ENCODE measurements around the gene SLC27A5.

The SLC27A5 gene

GRCh38 chr19:58538257-58539168 is 26.7 kb upstream of the SLC27A5 start:
- no peaks in the 10 kb centered on the region for H3K36me3 ChIP-seq (ENCODE audit: control insufficient read depth, insufficient read depth, low read length)
- 0 to 3% methylated on average over 35 to 49 of the region's 55 CpGs for WGBS, 2 experiments (ENCODE audit: insufficient coverage in 2 of 2)
- no peaks in the 10 kb centered on the region for H3K9me3 ChIP-seq (ENCODE audit: control insufficient read depth, low read length)
- peak overlapping the region; percentile 40 for H3K4me3 ChIP-seq (ENCODE audit: extremely low read depth, insufficient read depth, low read length, poor library complexity, severe bottlenecking)
- peak overlapping the region; percentile 84 for H3K27ac ChIP-seq (ENCODE audit: low read depth, low read length, severe bottlenecking)
- no peaks in the 10 kb centered on the region for H3K4me1 ChIP-seq (ENCODE audit: control insufficient read depth, insufficient read depth, low read length, poor library complexity, severe bottlenecking)

- no peak overlapping the region for H3K4me3 ChIP-seq (ENCODE audit: extremely low read depth, insufficient read depth, low read length, poor library complexity, severe bottlenecking)
- H3K27ac ChIP-seq (ENCODE audit: low read depth, low read length, severe bottlenecking), result no peak overlapping the region
- WGBS, 2 experiments (ENCODE audit: insufficient coverage in 2 of 2), result 96 to 98% methylated on average over 4 to 5 of the region's 8 CpGs
- no peaks in the 10 kb centered on the region for H3K4me1 ChIP-seq (ENCODE audit: control insufficient read depth, insufficient read depth, low read length, poor library complexity, severe bottlenecking)
- no peaks in the 10 kb centered on the region for H3K36me3 ChIP-seq (ENCODE audit: control insufficient read depth, insufficient read depth, low read length)
- no peaks in the 10 kb centered on the region for H3K9me3 ChIP-seq (ENCODE audit: control insufficient read depth, low read length)
These were observed 25.3 kb upstream of the SLC27A5 start for GRCh38 chr19:58536852-58537798.

GRCh38 chr19:58535857-58536256 is 24.1 kb upstream of the SLC27A5 start:
- H3K9me3 ChIP-seq (ENCODE audit: control insufficient read depth, low read length), result no peaks in the 10 kb centered on the region
- H3K36me3 ChIP-seq (ENCODE audit: control insufficient read depth, insufficient read depth, low read length), result no peaks in the 10 kb centered on the region
- WGBS, 2 experiments (ENCODE audit: insufficient coverage in 2 of 2), result no CpG with 5 or more reads among the region's 3 CpGs
- H3K27ac ChIP-seq (ENCODE audit: low read depth, low read length, severe bottlenecking), result no peak overlapping the region
- no peak overlapping the region for H3K4me3 ChIP-seq (ENCODE audit: extremely low read depth, insufficient read depth, low read length, poor library complexity, severe bottlenecking)
- H3K4me1 ChIP-seq (ENCODE audit: control insufficient read depth, insufficient read depth, low read length, poor library complexity, severe bottlenecking), result no peaks in the 10 kb centered on the region

GRCh38 chr19:58531034-58531840 is 19.4 kb upstream of the SLC27A5 start:
- Histone ChIP-seq H3K9me3 (ENCODE audit: control insufficient read depth, low read length) (no peaks in the 10 kb centered on the region), H3K36me3 (ENCODE audit: control insufficient read depth, insufficient read depth, low read length) (no peaks in the 10 kb centered on the region), H3K4me3 (ENCODE audit: extremely low read depth, insufficient read depth, low read length, poor library complexity, severe bottlenecking) (no peak overlapping the region), H3K27ac (ENCODE audit: low read depth, low read length, severe bottlenecking) (no peak overlapping the region), H3K4me1 (ENCODE audit: control insufficient read depth, insufficient read depth, low read length, poor library complexity, severe bottlenecking) (no peaks in the 10 kb centered on the region)
- 97 to 98% methylated on average over 3 to 4 of the region's 10 CpGs for WGBS, 2 experiments (ENCODE audit: insufficient coverage in 2 of 2)

GRCh38 chr19:58529405-58529804 is 17.6 kb upstream of the SLC27A5 start:
- Histone ChIP-seq H3K9me3 (ENCODE audit: control insufficient read depth, low read length) (no peaks in the 10 kb centered on the region), H3K4me1 (ENCODE audit: control insufficient read depth, insufficient read depth, low read length, poor library complexity, severe bottlenecking) (no peaks in the 10 kb centered on the region), H3K36me3 (ENCODE audit: control insufficient read depth, insufficient read depth, low read length) (no peaks in the 10 kb centered on the region), H3K4me3 (ENCODE audit: extremely low read depth, insufficient read depth, low read length, poor library complexity, severe bottlenecking) (no peak overlapping the region), H3K27ac (ENCODE audit: low read depth, low read length, severe bottlenecking) (no peak overlapping the region)
- WGBS, 2 experiments (ENCODE audit: insufficient coverage in 2 of 2), result 80 to 87% methylated on average over 2 to 3 of the region's 3 CpGs

- Histone ChIP-seq H3K27ac (ENCODE audit: low read depth, low read length, severe bottlenecking) (no peak overlapping the region), H3K9me3 (ENCODE audit: control insufficient read depth, low read length) (no peaks in the 10 kb centered on the region), H3K4me3 (ENCODE audit: extremely low read depth, insufficient read depth, low read length, poor library complexity, severe bottlenecking) (no peak overlapping the region), H3K36me3 (ENCODE audit: control insufficient read depth, insufficient read depth, low read length) (no peaks in the 10 kb centered on the region), H3K4me1 (ENCODE audit: control insufficient read depth, insufficient read depth, low read length, poor library complexity, severe bottlenecking) (peaks cover 6% of the 10 kb centered on the region)
- 33 to 37% methylated on average over 2 to 3 of the region's 3 CpGs for WGBS, 2 experiments (ENCODE audit: insufficient coverage in 2 of 2)
These were observed 10.9 kb upstream of the SLC27A5 start for GRCh38 chr19:58522709-58523108.

GRCh38 chr19:58521651-58522050 is 9.9 kb upstream of the SLC27A5 start:
- Histone ChIP-seq H3K4me3 (ENCODE audit: extremely low read depth, insufficient read depth, low read length, poor library complexity, severe bottlenecking) (no peak overlapping the region), H3K9me3 (ENCODE audit: control insufficient read depth, low read length) (no peaks in the 10 kb centered on the region), H3K4me1 (ENCODE audit: control insufficient read depth, insufficient read depth, low read length, poor library complexity, severe bottlenecking) (peaks cover 6% of the 10 kb centered on the region), H3K27ac (ENCODE audit: low read depth, low read length, severe bottlenecking) (no peak overlapping the region), H3K36me3 (ENCODE audit: control insufficient read depth, insufficient read depth, low read length) (peaks cover 8% of the 10 kb centered on the region)
- WGBS, 2 experiments (ENCODE audit: insufficient coverage in 2 of 2), result 88 to 100% methylated on average over 1 to 2 of the region's 4 CpGs

- WGBS, 2 experiments (ENCODE audit: insufficient coverage in 2 of 2), result 21 to 33% methylated on average over 2 of the region's 7 CpGs
- H3K27ac ChIP-seq (ENCODE audit: low read depth, low read length, severe bottlenecking), result peak overlapping the region; percentile 97
- H3K4me3 ChIP-seq (ENCODE audit: extremely low read depth, insufficient read depth, low read length, poor library complexity, severe bottlenecking), result peak overlapping the region; percentile 93
- H3K36me3 ChIP-seq (ENCODE audit: control insufficient read depth, insufficient read depth, low read length), result peaks cover 23% of the 10 kb centered on the region
- no peaks in the 10 kb centered on the region for H3K9me3 ChIP-seq (ENCODE audit: control insufficient read depth, low read length)
- H3K4me1 ChIP-seq (ENCODE audit: control insufficient read depth, insufficient read depth, low read length, poor library complexity, severe bottlenecking), result peaks cover 11% of the 10 kb centered on the region
These were observed 8.4 kb upstream of the SLC27A5 start for GRCh38 chr19:58520257-58520599.

GRCh38 chr19:58519355-58520256 is 7.8 kb upstream of the SLC27A5 start, which contains the start of gene ZBTB45:
Gene ZBTB45 (minus strand): TSS chr19:58519810. CDS start chr19:58517673, 2,137 bp downstream.
- no peaks in the 10 kb centered on the region for H3K9me3 ChIP-seq (ENCODE audit: control insufficient read depth, low read length)
- WGBS, 2 experiments (ENCODE audit: insufficient coverage in 2 of 2), result 0% methylated on average over 72 to 86 of the region's 87 CpGs
- peaks cover 12% of the 10 kb centered on the region for H3K4me1 ChIP-seq (ENCODE audit: control insufficient read depth, insufficient read depth, low read length, poor library complexity, severe bottlenecking)
- peaks cover 29% of the 10 kb centered on the region for H3K36me3 ChIP-seq (ENCODE audit: control insufficient read depth, insufficient read depth, low read length)
- H3K27ac ChIP-seq (ENCODE audit: low read depth, low read length, severe bottlenecking), result peak within 1 kb of the TSS; percentile 97
- peak within 1 kb of the TSS; percentile 93 for H3K4me3 ChIP-seq (ENCODE audit: extremely low read depth, insufficient read depth, low read length, poor library complexity, severe bottlenecking)

Measured in mesodermal cell (in vitro differentiated cells).